ENCODE results near the gene EZH1. TPM values are rescaled to one million over a fixed set of nuclear protein-coding genes. Genes with fewer than 3 reads are reported as not detected.

The EZH1 gene
- total and polyA plus RNA-seq, 2 experiments from 2014 or later, result 9.5 to 22.5 TPM

GRCh38 chr17:42699415-42699740 is 45.5 kb downstream of the EZH1 start:
- Histone ChIP-seq H3K4me2 (no peak overlapping the region), H3K27ac (no peak overlapping the region), H3K36me3 (replicated peaks; ENCODE audit: insufficient read depth, low read depth) (no peaks in the 10 kb centered on the region), H3K79me2 (no peaks in the 10 kb centered on the region), H4K20me1 (ENCODE audit: insufficient read depth, poor library complexity, severe bottlenecking) (no peaks in the 10 kb centered on the region), H3K4me1 (ENCODE audit: insufficient read depth) (no peaks in the 10 kb centered on the region), H3K9me3 (ENCODE audit: low read depth) (no peaks in the 10 kb centered on the region), H3K9me2 (replicated peaks; ENCODE audit: insufficient read depth) (no peaks in the 10 kb centered on the region), H2AFZ (no peak overlapping the region), H3K4me3 (no peak overlapping the region), H3K27me3 (no peaks in the 10 kb centered on the region)
- WGBS (ENCODE audit: low lambda C conversion rate, missing lambda C conversion rate), result 82% methylated on average over 4 of the region's 4 CpGs
- TF ChIP-seq EZH2phosphoT487 (IDR thresholded peaks at IDR 0.05; ENCODE audit: low read depth, severe bottlenecking, unreplicated experiment), result no peak
- no peak for TF ChIP-seq EZH2 (IDR thresholded peaks at IDR 0.05; ENCODE audit: borderline replicate concordance)
- TF ChIP-seq CTCF (IDR thresholded peaks at IDR 0.05; ENCODE audit: poor library complexity), result no peak
- no peak for DNase-seq (ENCODE audit: low spot score)

GRCh38 chr17:42698736-42699414 is 46.0 kb downstream of the EZH1 start:
- H3K36me3 ChIP-seq (replicated peaks; ENCODE audit: insufficient read depth, low read depth), result no peaks in the 10 kb centered on the region
- H3K4me2 ChIP-seq, result no peak overlapping the region
- H3K79me2 ChIP-seq, result no peaks in the 10 kb centered on the region
- H3K9me2 ChIP-seq (replicated peaks; ENCODE audit: insufficient read depth), result no peaks in the 10 kb centered on the region
- no peak overlapping the region for H3K4me3 ChIP-seq
- no peaks in the 10 kb centered on the region for H3K4me1 ChIP-seq (ENCODE audit: insufficient read depth)
- no peak overlapping the region for H2AFZ ChIP-seq
- no peak overlapping the region for H3K27ac ChIP-seq
- TF ChIP-seq CTCF (IDR thresholded peaks at IDR 0.05; ENCODE audit: poor library complexity), result no peak
- TF ChIP-seq EZH2phosphoT487 (IDR thresholded peaks at IDR 0.05; ENCODE audit: low read depth, severe bottlenecking, unreplicated experiment), result no peak
- no peak for TF ChIP-seq EZH2 (IDR thresholded peaks at IDR 0.05; ENCODE audit: borderline replicate concordance)
- H3K9me3 ChIP-seq (ENCODE audit: low read depth), result no peaks in the 10 kb centered on the region
- 60% methylated on average over 1 of the region's 2 CpGs for WGBS (ENCODE audit: low lambda C conversion rate, missing lambda C conversion rate)
- H3K27me3 ChIP-seq, result no peaks in the 10 kb centered on the region
- H4K20me1 ChIP-seq (ENCODE audit: insufficient read depth, poor library complexity, severe bottlenecking), result no peaks in the 10 kb centered on the region
- no peak for DNase-seq (ENCODE audit: low spot score)

DNA sequence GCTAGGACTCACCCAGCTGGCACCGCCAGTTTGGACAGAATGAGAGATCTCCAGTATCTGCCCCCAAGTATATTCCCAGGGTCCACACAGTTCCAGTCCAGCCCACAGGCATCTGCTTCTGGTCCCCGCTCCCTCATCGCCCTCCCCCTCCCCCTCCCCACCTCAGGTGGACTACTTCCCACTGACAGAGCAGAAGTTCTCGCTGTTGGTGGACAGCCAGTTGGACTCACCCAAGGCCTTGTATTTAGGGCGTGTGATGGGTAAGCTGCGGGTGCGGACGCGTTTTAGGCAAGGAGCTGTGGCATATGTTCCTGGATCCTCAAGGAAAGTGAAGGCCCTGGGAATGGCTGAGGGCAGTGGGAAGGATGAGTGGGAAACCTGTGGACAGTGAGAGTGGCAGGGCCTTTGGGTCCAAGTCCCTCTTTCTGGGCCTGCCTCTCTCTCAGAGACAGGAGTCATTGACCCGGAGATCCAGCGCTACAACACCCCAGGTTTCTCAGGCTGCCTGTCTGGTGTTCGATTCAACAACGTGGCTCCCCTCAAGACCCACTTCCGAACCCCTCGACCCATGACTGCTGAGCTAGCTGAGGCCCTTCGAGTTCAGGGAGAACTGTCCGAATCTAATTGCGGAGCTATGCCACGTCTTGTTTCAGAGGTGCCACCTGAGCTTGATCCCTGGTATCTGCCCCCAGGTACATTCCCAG is 47.6 kb downstream of the EZH1 start:
- H2AFZ ChIP-seq, result no peak overlapping the region
- no peak overlapping the region for H3K4me2 ChIP-seq
- no peaks in the 10 kb centered on the region for H3K4me1 ChIP-seq (ENCODE audit: insufficient read depth)
- H3K9me3 ChIP-seq (ENCODE audit: low read depth), result no peaks in the 10 kb centered on the region
- H3K9me2 ChIP-seq (replicated peaks; ENCODE audit: insufficient read depth), result no peaks in the 10 kb centered on the region
- WGBS (ENCODE audit: low lambda C conversion rate, missing lambda C conversion rate), result 97% methylated on average over 19 of the region's 19 CpGs
- no peak overlapping the region for H3K27ac ChIP-seq
- TF ChIP-seq EZH2phosphoT487 (IDR thresholded peaks at IDR 0.05; ENCODE audit: low read depth, severe bottlenecking, unreplicated experiment) (no peak), CTCF (IDR thresholded peaks at IDR 0.05; ENCODE audit: poor library complexity) (no peak), EZH2 (IDR thresholded peaks at IDR 0.05; ENCODE audit: borderline replicate concordance) (no peak)
- H3K4me3 ChIP-seq, result no peak overlapping the region
- no peak for DNase-seq (ENCODE audit: low spot score)
- H4K20me1 ChIP-seq (ENCODE audit: insufficient read depth, poor library complexity, severe bottlenecking), result no peaks in the 10 kb centered on the region
- no peaks in the 10 kb centered on the region for H3K79me2 ChIP-seq
- H3K27me3 ChIP-seq, result no peaks in the 10 kb centered on the region
- no peaks in the 10 kb centered on the region for H3K36me3 ChIP-seq (replicated peaks; ENCODE audit: insufficient read depth, low read depth)
